MM.1S (cell line): Measurements from ENCODE around the gene RPRD1A.

Source experiments
- DNase-seq: peaks from one replicate; pipeline ENCODE4 v3.0.0-alpha.2; 2015
- H2AFZ ChIP-seq: fragments of 300-600 bp; sonication (generic); 2 replicates; pipeline ENCODE4 v1.6.0; 2016; ENCODE audit warnings: antibody characterized with exemption, low read length
- H3F3A ChIP-seq: fragments of 300-600 bp; sonication (generic); 2 replicates; pipeline ENCODE4 v1.6.1; 2016; ENCODE audit warnings: mild to moderate bottlenecking, antibody characterized with exemption, low read length, moderate library complexity, mixed read lengths; ENCODE audit not compliant: insufficient read depth
- H3K27ac ChIP-seq: fragments of 300-600 bp; sonication (generic); 2 replicates; pipeline ENCODE4 v1.5.1; 2016; ENCODE audit warnings: mild to moderate bottlenecking, low read length
- H3K27me3 ChIP-seq: fragments of 300-600 bp; sonication (generic); replicated peaks from 2 replicates; pipeline ENCODE4 v1.6.0; 2016; ENCODE audit warnings: low read length; ENCODE audit not compliant: insufficient read depth
- H3K36me3 ChIP-seq: fragments of 300-600 bp; sonication (generic); replicated peaks from 2 replicates; pipeline ENCODE4 v1.6.1; 2016; ENCODE audit warnings: mild to moderate bottlenecking, low read length, mixed read lengths; ENCODE audit not compliant: insufficient read depth
- H3K4me1 ChIP-seq: fragments of 300-600 bp; sonication (generic); 2 replicates; pipeline ENCODE4 v1.6.1; 2016; ENCODE audit warnings: low read length, mixed read lengths
- H3K4me2 ChIP-seq: fragments of 300-600 bp; sonication (generic); 2 replicates; pipeline ENCODE4 v1.6.0; 2016; ENCODE audit warnings: low read depth, low read length
- H3K4me3 ChIP-seq: fragments of 300-600 bp; sonication (generic); 2 replicates; pipeline ENCODE4 v1.5.1; 2016; ENCODE audit warnings: low read length, mixed read lengths
- H3K79me2 ChIP-seq: fragments of 300-600 bp; sonication (generic); 2 replicates; pipeline ENCODE4 v1.6.1; 2016; ENCODE audit warnings: mixed run types, low read length, mixed read lengths
- H3K9ac ChIP-seq: fragments of 300-600 bp; sonication (generic); 2 replicates; pipeline ENCODE4 v1.6.1; 2016; ENCODE audit warnings: low read length, mixed read lengths
- H3K9me2 ChIP-seq: fragments of 300-600 bp; sonication (generic); replicated peaks from 2 replicates; pipeline ENCODE4 v1.6.1; 2016; ENCODE audit warnings: mild to moderate bottlenecking, low read length, mixed read lengths; ENCODE audit not compliant: insufficient read depth
- H3K9me3 ChIP-seq: fragments of 300-600 bp; sonication (generic); replicated peaks from 2 replicates; pipeline ENCODE4 v1.6.1; 2016; ENCODE audit warnings: mild to moderate bottlenecking, low read length, mixed read lengths; ENCODE audit not compliant: insufficient read depth
- H4K20me1 ChIP-seq: fragments of 300-600 bp; sonication (generic); 2 replicates; pipeline ENCODE4 v1.6.1; 2016; ENCODE audit warnings: mild to moderate bottlenecking, low read length, moderate library complexity, mixed read lengths; ENCODE audit not compliant: insufficient read depth
- EZH2 ChIP-seq: fragments of 300-600 bp; sonication (generic); optimal IDR thresholded peaks from 2 replicates; pipeline ENCODE3; 2017; ENCODE audit warnings: low read depth, mild to moderate bottlenecking, antibody characterized with exemption, low read length, mixed read lengths
- EZH2phosphoT487 ChIP-seq: fragments of 300-600 bp; sonication (generic); IDR thresholded peaks from 2 replicates; pipeline ENCODE4 v1.6.1; 2018; ENCODE audit warnings: antibody characterized with exemption, low read length
- TF ChIP-seq, protein P1 (sequence below): fragments of 300-600 bp; sonication (generic); IDR thresholded peaks from 2 replicates; pipeline ENCODE4 v1.5.1; 2016; ENCODE audit warnings: antibody characterized with exemption, low read length, mixed read lengths

The RPRD1A gene

DNA sequence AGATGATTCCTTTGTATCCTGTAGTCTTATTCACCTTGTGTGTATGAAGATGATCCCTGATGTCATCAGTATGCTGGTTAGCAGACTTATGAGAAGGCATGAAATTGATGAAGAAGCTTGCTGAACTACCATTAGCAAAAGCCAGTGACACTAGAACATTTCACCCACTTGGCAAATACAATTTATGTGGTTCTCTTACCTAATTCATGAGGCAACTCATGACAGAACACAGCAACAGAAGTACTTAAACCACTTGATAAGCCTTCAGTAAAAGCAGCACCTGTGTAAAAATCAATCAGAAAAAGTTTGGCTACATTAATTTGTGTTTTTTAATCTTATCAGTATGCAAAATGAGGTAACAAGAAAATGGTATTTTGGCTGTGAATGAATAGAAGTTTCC is 44.9 kb upstream of the RPRD1A start:
- Histone ChIP-seq H3K27me3 (no peaks in the 10 kb centered on the region), H3K79me2 (no peaks in the 10 kb centered on the region), H3K9me2 (no peaks in the 10 kb centered on the region), H3K4me2 (no peak overlapping the region), H3K9me3 (no peaks in the 10 kb centered on the region), H3K9ac (no peak overlapping the region), H3K36me3 (no peaks in the 10 kb centered on the region; the same call in 1 of the 2 replicates), H4K20me1 (no peaks in the 10 kb centered on the region), H3F3A (no peaks in the 10 kb centered on the region), H2AFZ (no peak overlapping the region), H3K27ac (no peak overlapping the region), H3K4me1 (no peaks in the 10 kb centered on the region), H3K4me3 (no peak overlapping the region)
- no peak for DNase-seq
- TF ChIP-seq, protein P1, sequence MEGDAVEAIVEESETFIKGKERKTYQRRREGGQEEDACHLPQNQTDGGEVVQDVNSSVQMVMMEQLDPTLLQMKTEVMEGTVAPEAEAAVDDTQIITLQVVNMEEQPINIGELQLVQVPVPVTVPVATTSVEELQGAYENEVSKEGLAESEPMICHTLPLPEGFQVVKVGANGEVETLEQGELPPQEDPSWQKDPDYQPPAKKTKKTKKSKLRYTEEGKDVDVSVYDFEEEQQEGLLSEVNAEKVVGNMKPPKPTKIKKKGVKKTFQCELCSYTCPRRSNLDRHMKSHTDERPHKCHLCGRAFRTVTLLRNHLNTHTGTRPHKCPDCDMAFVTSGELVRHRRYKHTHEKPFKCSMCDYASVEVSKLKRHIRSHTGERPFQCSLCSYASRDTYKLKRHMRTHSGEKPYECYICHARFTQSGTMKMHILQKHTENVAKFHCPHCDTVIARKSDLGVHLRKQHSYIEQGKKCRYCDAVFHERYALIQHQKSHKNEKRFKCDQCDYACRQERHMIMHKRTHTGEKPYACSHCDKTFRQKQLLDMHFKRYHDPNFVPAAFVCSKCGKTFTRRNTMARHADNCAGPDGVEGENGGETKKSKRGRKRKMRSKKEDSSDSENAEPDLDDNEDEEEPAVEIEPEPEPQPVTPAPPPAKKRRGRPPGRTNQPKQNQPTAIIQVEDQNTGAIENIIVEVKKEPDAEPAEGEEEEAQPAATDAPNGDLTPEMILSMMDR, result no peak
- TF ChIP-seq EZH2phosphoT487 (no peak), EZH2 (no peak)

DNA sequence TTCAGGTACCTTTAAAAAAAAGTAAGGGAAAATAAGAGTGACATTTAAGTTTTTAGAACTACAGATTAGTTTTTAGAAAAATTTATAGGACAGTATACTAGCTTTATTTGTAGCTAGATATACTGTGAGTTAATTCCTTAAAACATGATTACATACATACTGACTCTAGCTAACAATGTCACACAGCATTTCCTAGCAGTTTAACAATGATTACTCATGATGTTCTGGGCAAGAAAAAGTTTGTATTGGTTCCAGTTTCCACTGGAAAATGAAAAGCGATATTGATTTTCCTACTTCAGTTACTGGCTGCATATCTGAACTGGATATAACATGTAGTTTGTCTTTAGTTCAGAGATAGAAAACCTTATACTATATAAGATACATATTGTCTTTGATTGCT is 42.4 kb upstream of the RPRD1A start:
- Histone ChIP-seq H3K9me2 (no peaks in the 10 kb centered on the region), H3K4me1 (no peaks in the 10 kb centered on the region), H3K4me2 (no peak overlapping the region), H3K79me2 (no peaks in the 10 kb centered on the region), H3K4me3 (no peak overlapping the region), H3K9ac (no peak overlapping the region), H3K9me3 (no peaks in the 10 kb centered on the region), H3K27me3 (no peaks in the 10 kb centered on the region), H4K20me1 (no peaks in the 10 kb centered on the region), H3K36me3 (no peaks in the 10 kb centered on the region; the same call in 1 of the 2 replicates), H3F3A (no peaks in the 10 kb centered on the region), H3K27ac (no peak overlapping the region), H2AFZ (no peak overlapping the region)
- DNase-seq, result no peak
- TF ChIP-seq EZH2 (no peak), EZH2phosphoT487 (no peak)
- TF ChIP-seq, protein P1, result no peak

DNA sequence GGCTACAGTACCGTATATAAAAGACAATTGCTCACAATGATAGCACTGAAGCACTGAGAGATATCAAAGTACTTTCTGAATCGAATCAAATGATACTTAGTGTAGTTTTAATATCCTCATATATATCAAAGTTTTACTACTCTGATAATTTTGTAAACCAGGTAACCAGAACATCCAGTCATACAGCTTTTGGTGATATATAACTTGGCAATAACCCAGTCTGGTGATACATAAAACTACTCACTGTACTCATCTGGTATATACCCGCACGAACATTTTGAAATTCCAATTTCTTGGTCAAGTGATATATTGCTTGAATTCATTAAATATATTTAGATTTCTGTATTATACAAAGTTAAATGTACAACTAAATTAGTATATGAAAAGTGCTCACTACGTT is 41.2 kb upstream of the RPRD1A start:
- no peaks in the 10 kb centered on the region for H3F3A ChIP-seq
- H3K79me2 ChIP-seq, result no peaks in the 10 kb centered on the region
- H3K4me1 ChIP-seq, result 0 out of 2 replicates have a peak, but pooled peaks cover under 1% of the 10 kb centered on the region
- no peaks in the 10 kb centered on the region for H4K20me1 ChIP-seq
- H3K27me3 ChIP-seq, result no peaks in the 10 kb centered on the region
- no peak overlapping the region for H2AFZ ChIP-seq
- no peak overlapping the region for H3K4me3 ChIP-seq
- TF ChIP-seq EZH2 (no peak), EZH2phosphoT487 (no peak)
- TF ChIP-seq, protein P1, result no peak
- no peak overlapping the region for H3K9ac ChIP-seq
- no peak overlapping the region for H3K4me2 ChIP-seq
- H3K9me3 ChIP-seq, result no peaks in the 10 kb centered on the region
- H3K27ac ChIP-seq, result no peak overlapping the region
- H3K9me2 ChIP-seq, result no peaks in the 10 kb centered on the region
- H3K36me3 ChIP-seq, result no peaks in the 10 kb centered on the region; the same call in 1 of the 2 replicates
- DNase-seq, result no peak
